ENCODE results near the gene DISP3. TPM values are rescaled to one million over a fixed set of nuclear protein-coding genes. Genes with fewer than 3 reads are reported as not detected.

DISP3 gene
- polyA plus RNA-seq, 3 donors = 0.01 TPM; not detected in 2

DNA sequence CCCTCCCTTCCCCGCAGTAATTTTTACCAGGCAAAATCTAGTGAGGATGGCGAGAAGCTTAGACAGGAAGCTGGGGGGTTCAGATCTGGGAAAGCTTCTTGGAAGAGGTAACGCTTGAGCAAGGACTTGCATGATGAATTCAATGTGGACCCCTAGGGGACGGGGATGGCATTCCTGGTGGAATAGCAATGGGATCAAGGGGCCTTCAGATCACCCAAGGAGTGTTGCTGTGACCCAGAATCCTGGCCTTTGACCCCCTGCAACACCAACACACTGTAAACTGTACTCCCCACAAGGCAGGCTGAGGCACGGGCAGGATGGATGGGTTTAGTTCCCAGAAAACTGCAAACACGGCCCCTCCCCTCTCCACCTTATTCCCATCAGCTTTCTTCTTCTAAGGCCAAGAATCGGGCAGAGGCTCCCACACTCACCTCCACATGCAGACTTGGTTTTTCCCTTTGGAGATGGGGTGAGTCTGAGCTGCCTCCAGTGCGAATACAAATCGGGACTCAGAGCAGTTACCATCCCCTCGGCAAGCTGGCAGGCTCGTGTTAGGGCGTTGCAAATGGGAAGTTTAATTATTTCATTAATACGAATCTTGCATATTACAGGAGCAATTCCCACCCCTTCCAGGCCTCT lies 20.1 kb downstream of the DISP3 start:
- no peak overlapping the region for H3K9ac ChIP-seq (ENCODE audit: insufficient read depth, low read length, poor library complexity, severe bottlenecking)
- H3K27me3 ChIP-seq (ENCODE audit: control insufficient read depth in 2 of 2, insufficient read depth in 2 of 2, low read length in 2 of 2) = peaks cover 0 to 18% of the 10 kb centered on the region in 2 donors
- TF ChIP-seq, protein P1, sequence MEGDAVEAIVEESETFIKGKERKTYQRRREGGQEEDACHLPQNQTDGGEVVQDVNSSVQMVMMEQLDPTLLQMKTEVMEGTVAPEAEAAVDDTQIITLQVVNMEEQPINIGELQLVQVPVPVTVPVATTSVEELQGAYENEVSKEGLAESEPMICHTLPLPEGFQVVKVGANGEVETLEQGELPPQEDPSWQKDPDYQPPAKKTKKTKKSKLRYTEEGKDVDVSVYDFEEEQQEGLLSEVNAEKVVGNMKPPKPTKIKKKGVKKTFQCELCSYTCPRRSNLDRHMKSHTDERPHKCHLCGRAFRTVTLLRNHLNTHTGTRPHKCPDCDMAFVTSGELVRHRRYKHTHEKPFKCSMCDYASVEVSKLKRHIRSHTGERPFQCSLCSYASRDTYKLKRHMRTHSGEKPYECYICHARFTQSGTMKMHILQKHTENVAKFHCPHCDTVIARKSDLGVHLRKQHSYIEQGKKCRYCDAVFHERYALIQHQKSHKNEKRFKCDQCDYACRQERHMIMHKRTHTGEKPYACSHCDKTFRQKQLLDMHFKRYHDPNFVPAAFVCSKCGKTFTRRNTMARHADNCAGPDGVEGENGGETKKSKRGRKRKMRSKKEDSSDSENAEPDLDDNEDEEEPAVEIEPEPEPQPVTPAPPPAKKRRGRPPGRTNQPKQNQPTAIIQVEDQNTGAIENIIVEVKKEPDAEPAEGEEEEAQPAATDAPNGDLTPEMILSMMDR (IDR thresholded peaks at IDR 0.05) = no peak
- no peak overlapping the region for H3K4me2 ChIP-seq (replicated peaks; ENCODE audit: extremely low read depth, low read length, poor library complexity, severe bottlenecking)
- H3K9me3 ChIP-seq (replicated peaks in 1 of 2; ENCODE audit: control insufficient read depth in 1 of 2, insufficient read depth in 1 of 2, low read length in 2 of 2) = peaks cover 24 to 33% of the 10 kb centered on the region in 2 donors
- H3K79me2 ChIP-seq (ENCODE audit: insufficient read depth, low read length) = no peaks in the 10 kb centered on the region
- H3K27me3 Mint-ChIP-seq (ENCODE audit: low read depth in 3 of 3) = peaks cover 4 to 30% (median 29%) of the 10 kb centered on the region in 3 donors
- intact Hi-C loops (cut with micrococcal nuclease) = no loop called here
- H3K4me1 Mint-ChIP-seq = no peaks in the 10 kb centered on the region
- H3K27ac ChIP-seq (ENCODE audit: low read depth in 1 of 2, low read length in 2 of 2) = no peak overlapping the region
- H3K36me3 ChIP-seq (replicated peaks in 1 of 2; ENCODE audit: control insufficient read depth in 1 of 2, insufficient read depth in 2 of 2, low read length in 2 of 2) = no peaks in the 10 kb centered on the region
- H3K4me3 Mint-ChIP-seq = no peak overlapping the region
- no peaks in the 10 kb centered on the region for H4K20me1 ChIP-seq (ENCODE audit: insufficient read depth, low read length)
- H3K4me1 ChIP-seq (ENCODE audit: control insufficient read depth in 1 of 2, insufficient read depth in 2 of 2, low read length in 2 of 2) = no peaks in the 10 kb centered on the region
- no peak overlapping the region for H3K27ac Mint-ChIP-seq
- WGBS (ENCODE audit: insufficient coverage) = 80% methylated on average over 1 of the region's 13 CpGs
- DNase-seq = no peak
- H2AFZ ChIP-seq (ENCODE audit: insufficient read depth, low read depth, low read length, poor library complexity, severe bottlenecking) = no peak overlapping the region
- H3K36me3 Mint-ChIP-seq = no peaks in the 10 kb centered on the region
- peaks cover 14 to 31% (median 27%) of the 10 kb centered on the region in 7 donors for H3K9me3 Mint-ChIP-seq
- H3K4me3 ChIP-seq (replicated peaks in 1 of 3; ENCODE audit: low read depth in 2 of 3, low read length in 3 of 3) = no peak overlapping the region

DNA sequence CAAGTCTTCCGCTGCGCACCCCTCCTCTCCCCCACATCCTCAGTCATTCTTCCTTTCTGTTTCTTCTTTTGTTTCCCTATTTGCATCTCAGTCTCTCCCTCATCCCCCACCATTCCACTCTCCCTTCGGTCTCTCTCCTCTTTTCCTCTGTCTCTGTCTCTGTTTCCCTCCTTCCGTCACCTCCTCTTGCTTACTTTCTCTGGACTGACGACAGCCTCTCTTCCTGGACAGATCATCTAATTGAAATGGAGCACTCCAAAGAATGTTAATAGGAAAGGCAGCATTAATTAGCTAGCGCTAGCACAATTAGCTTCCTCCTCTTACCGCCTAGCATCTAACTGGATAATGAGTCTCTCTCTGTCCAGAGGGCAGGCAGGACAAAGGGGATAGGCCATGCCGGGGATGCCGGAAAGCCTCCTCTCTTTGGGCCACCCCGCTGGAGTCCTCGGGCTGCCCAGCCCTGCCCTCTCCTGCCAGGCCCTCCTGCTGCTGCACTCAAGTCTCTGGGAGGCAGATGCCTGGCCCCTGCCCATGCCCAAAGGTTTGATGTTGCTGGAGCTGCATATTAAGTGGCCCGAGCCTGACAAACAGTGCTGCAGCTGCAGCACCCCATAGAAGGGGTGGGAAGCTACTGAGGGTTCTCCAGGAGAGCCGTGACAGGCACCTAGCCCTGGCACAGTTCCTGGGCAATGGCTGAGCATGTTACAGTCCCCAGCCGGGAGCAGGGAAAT lies 20.8 kb downstream of the DISP3 start:
- no peak overlapping the region for H3K27ac ChIP-seq (ENCODE audit: low read depth in 1 of 2, low read length in 2 of 2)
- H3K9ac ChIP-seq (ENCODE audit: insufficient read depth, low read length, poor library complexity, severe bottlenecking) = no peak overlapping the region
- H3K9me3 ChIP-seq (replicated peaks in 1 of 2; ENCODE audit: control insufficient read depth in 1 of 2, insufficient read depth in 1 of 2, low read length in 2 of 2) = peaks cover 31 to 40% of the 10 kb centered on the region in 2 donors
- H3K4me3 ChIP-seq (replicated peaks in 1 of 3; ENCODE audit: low read depth in 2 of 3, low read length in 3 of 3) = no peak overlapping the region
- WGBS (ENCODE audit: insufficient coverage) = 70% methylated on average over 10 of the region's 14 CpGs
- no peaks in the 10 kb centered on the region for H3K79me2 ChIP-seq (ENCODE audit: insufficient read depth, low read length)
- H2AFZ ChIP-seq (ENCODE audit: insufficient read depth, low read depth, low read length, poor library complexity, severe bottlenecking) = no peak overlapping the region
- H3K9me3 Mint-ChIP-seq = peaks cover 19 to 36% (median 28%) of the 10 kb centered on the region in 7 donors
- no peaks in the 10 kb centered on the region for H3K4me1 Mint-ChIP-seq
- H3K36me3 ChIP-seq (replicated peaks in 1 of 2; ENCODE audit: control insufficient read depth in 1 of 2, insufficient read depth in 2 of 2, low read length in 2 of 2) = no peaks in the 10 kb centered on the region
- DNase-seq = no peak
- no peak overlapping the region for H3K27ac Mint-ChIP-seq
- no peaks in the 10 kb centered on the region for H4K20me1 ChIP-seq (ENCODE audit: insufficient read depth, low read length)
- H3K36me3 Mint-ChIP-seq = no peaks in the 10 kb centered on the region
- peaks cover 0 to 18% of the 10 kb centered on the region in 2 donors for H3K27me3 ChIP-seq (ENCODE audit: control insufficient read depth in 2 of 2, insufficient read depth in 2 of 2, low read length in 2 of 2)
- TF ChIP-seq, protein P1 (IDR thresholded peaks at IDR 0.05) = no peak
- no peak overlapping the region for H3K4me3 Mint-ChIP-seq
- intact Hi-C loops (cut with micrococcal nuclease) = no loop called here
- no peaks in the 10 kb centered on the region for H3K4me1 ChIP-seq (ENCODE audit: control insufficient read depth in 1 of 2, insufficient read depth in 2 of 2, low read length in 2 of 2)
- no peak overlapping the region for H3K4me2 ChIP-seq (replicated peaks; ENCODE audit: extremely low read depth, low read length, poor library complexity, severe bottlenecking)
- H3K27me3 Mint-ChIP-seq (ENCODE audit: low read depth in 3 of 3) = peaks cover 4 to 29% (median 29%) of the 10 kb centered on the region in 3 donors
